Measurements from ENCODE around the gene EHD1. TPM values are rescaled to one million over a fixed set of nuclear protein-coding genes. Genes with fewer than 3 reads are reported as not detected.

Gene EHD1
- total and polyA plus RNA-seq, 2 of the 8 experiments (the other 6 are each of a cell fraction or from before 2014, with no cell fraction given): 31.5 to 42.9 TPM

- TF ChIP-seq CHD7 (IDR thresholded peaks at IDR 0.05; ENCODE audit: insufficient replicate concordance, low read length): no peak
- TF ChIP-seq TAF7 (optimal IDR thresholded peaks at IDR 0.05; ENCODE audit: borderline replicate concordance, low read depth, low read length): no peak
- TF ChIP-seq SP2 (IDR thresholded peaks at IDR 0.05; ENCODE audit: low read length): no peak
These were observed 43.0 kb upstream of the EHD1 start (continued) for GRCh38 chr11:64921384-64921783.
